SK-N-SH (cell line): ENCODE data around the gene PRUNE1. TPM values are rescaled to one million over a fixed set of nuclear protein-coding genes. Genes with fewer than 3 reads are reported as not detected.

Source experiments
- CTCF ChIA-PET: fragments of 300-600, 350-600 bp; formaldehyde crosslinking; extraction: SDS; loops from one replicate; lab custom pipeline; 2021; lab: Yijun Ruan, JAX
- POLR2A ChIA-PET: fragments of 350-600 bp; sonication (Branson Sonifier 250); formaldehyde crosslinking; extraction: SDS; loops from one replicate; lab custom pipeline; 2020; ENCODE audit warnings: antibody characterized with exemption, inconsistent platforms; lab: Yijun Ruan, JAX
- DNase-seq: peaks from one replicate; pipeline ENCODE4 v3.0.0; 2012
- H2AFZ ChIP-seq: fragments of 200-600 bp; sonication (generic); 2 replicates; pipeline ENCODE4 v1.8.1; 2016; ENCODE audit warnings: antibody characterized with exemption, mild to moderate bottlenecking, low read depth
- H3F3A ChIP-seq: fragments of 200-600 bp; sonication (generic); replicated peaks from 2 replicates; pipeline ENCODE3; 2016; ENCODE audit warnings: antibody characterized with exemption, mild to moderate bottlenecking; ENCODE audit not compliant: insufficient read depth
- H3K27ac ChIP-seq, 2 experiments: fragments of 200-500 bp in 1 of 2; fragments of 200-600 bp in 1 of 2; sonication (Bioruptor generic) in 1 of 2; sonication (generic), shearing (Covaris generic) in 1 of 2; 2 replicates each; pipeline versions ENCODE4 v1.5.1 to v1.6.1; 2014 to 2016; ENCODE audit warnings: low read depth in 2 of 2, inconsistent platforms in 1 of 2, low read length in 1 of 2, mild to moderate bottlenecking in 1 of 2, mixed read lengths in 1 of 2
- H3K27me3 ChIP-seq: fragments of 200-600 bp; sonication (generic), shearing (Covaris generic); 2 replicates; pipeline ENCODE4 v1.6.1; 2016; ENCODE audit warnings: mixed run types; ENCODE audit not compliant: insufficient read depth
- H3K36me3 ChIP-seq, 2 experiments: fragments of 200-500 bp in 1 of 2; fragments of 200-600 bp in 1 of 2; sonication (Bioruptor generic) in 1 of 2; sonication (generic) in 1 of 2; replicated peaks in 1 of 2; 2 replicates each; pipeline versions ENCODE3 to v1.5.1; 2014 to 2016; ENCODE audit warnings: low read length in 1 of 2, mild to moderate bottlenecking in 1 of 2; ENCODE audit not compliant: insufficient read depth in 2 of 2, control insufficient read depth in 1 of 2
- H3K4me1 ChIP-seq, 2 experiments: fragments of 200-500 bp in 1 of 2; fragments of 200-600 bp in 1 of 2; sonication (Bioruptor generic) in 1 of 2; sonication (generic), shearing (Covaris generic) in 1 of 2; 2 replicates each; pipeline versions ENCODE4 v1.5.1 to v1.6.1; 2014 to 2016; ENCODE audit warnings: low read depth in 1 of 2, low read length in 1 of 2, mixed run types in 1 of 2; ENCODE audit not compliant: insufficient read depth in 2 of 2, control insufficient read depth in 1 of 2
- H3K4me2 ChIP-seq: fragments of 200-600 bp; sonication (generic), shearing (Covaris generic); 2 replicates; pipeline ENCODE4 v1.6.1; 2017; ENCODE audit warnings: mixed run types
- H3K4me3 ChIP-seq, 2 experiments: fragments of 200-500 bp in 1 of 2; fragments of 200-600 bp in 1 of 2; sonication (Bioruptor generic) in 1 of 2; sonication (generic), shearing (Covaris generic) in 1 of 2; 2 replicates each; pipeline versions ENCODE4 v1.5.1 to v1.8.1; 2014 to 2016; ENCODE audit warnings: low read depth in 2 of 2, inconsistent platforms in 1 of 2, low read length in 1 of 2, mild to moderate bottlenecking in 1 of 2, mixed read lengths in 1 of 2, moderate library complexity in 1 of 2
- H3K79me2 ChIP-seq: fragments of 200-600 bp; sonication (generic); 2 replicates; pipeline ENCODE4 v1.8.1; 2017; ENCODE audit warnings: mild to moderate bottlenecking; ENCODE audit not compliant: insufficient read depth
- H3K9ac ChIP-seq: fragments of 200-600 bp; sonication (generic); 2 replicates; pipeline ENCODE4 v1.6.1; 2017; ENCODE audit warnings: mixed run types
- H3K9me2 ChIP-seq: fragments of 200-600 bp; sonication (generic); 2 replicates; pipeline ENCODE4 v1.6.1; 2017; ENCODE audit warnings: mixed run types
- H3K9me3 ChIP-seq: fragments of 200-600 bp; sonication (generic); 2 replicates; pipeline ENCODE4 v1.6.1; 2017; ENCODE audit warnings: mixed run types, mild to moderate bottlenecking, moderate library complexity
- H4K20me1 ChIP-seq: fragments of 200-600 bp; sonication (generic); 2 replicates; pipeline ENCODE4 v1.6.1; 2017; ENCODE audit warnings: mild to moderate bottlenecking, mixed run types; ENCODE audit not compliant: insufficient read depth
- CHD2 ChIP-seq: fragments of 150-350 bp; IDR thresholded peaks from 2 replicates; pipeline ENCODE4 v1.6.1; 2018; ENCODE audit warnings: low read length; ENCODE audit not compliant: partially characterized antibody
- ELF1 ChIP-seq: IDR thresholded peaks from 2 replicates; pipeline ENCODE4 v1.4.0; 2012
- EZH2phosphoT487 ChIP-seq: fragments of 200-600 bp; sonication (generic); IDR thresholded peaks from 2 replicates; pipeline ENCODE4 v1.6.1; 2017; ENCODE audit warnings: low read depth, mixed run types, mild to moderate bottlenecking, antibody characterized with exemption, moderate library complexity, borderline replicate concordance
- FOSL2 ChIP-seq: IDR thresholded peaks from 2 replicates; pipeline ENCODE4 v1.4.0; 2012; ENCODE audit warnings: low read depth, mild to moderate bottlenecking, moderate library complexity, borderline replicate concordance
- FOXJ3 ChIP-seq: sonication (generic); formaldehyde crosslinking; IDR thresholded peaks from 2 replicates; pipeline ENCODE4 v1.5.1; 2020; ENCODE audit warnings: mild to moderate bottlenecking, missing genetic modification reagents
- GABPA ChIP-seq: IDR thresholded peaks from 2 replicates; pipeline ENCODE4 v1.4.0; 2012; ENCODE audit warnings: low read depth, mild to moderate bottlenecking
- GATA2 ChIP-seq: sonication (generic); formaldehyde crosslinking; IDR thresholded peaks from 2 replicates; pipeline ENCODE4 v1.5.0; 2020; ENCODE audit warnings: mild to moderate bottlenecking, missing genetic modification reagents
- JUND ChIP-seq: IDR thresholded peaks from 2 replicates; pipeline ENCODE4 v1.4.0; 2012
- NFIC ChIP-seq: IDR thresholded peaks from 2 replicates; pipeline ENCODE4 v1.4.0; 2012; ENCODE audit warnings: borderline replicate concordance
- RAD21 ChIP-seq: IDR thresholded peaks from 2 replicates; pipeline ENCODE4 v1.6.1; 2012; ENCODE audit warnings: mild to moderate bottlenecking, low read length
- RXRA ChIP-seq: IDR thresholded peaks from 2 replicates; pipeline ENCODE4 v1.4.0; 2012; ENCODE audit warnings: low read depth, mild to moderate bottlenecking, borderline replicate concordance
- TAF1 ChIP-seq: IDR thresholded peaks from 2 replicates; pipeline ENCODE4 v1.6.1; 2012; ENCODE audit warnings: low read depth, mild to moderate bottlenecking, low read length, moderate library complexity, borderline replicate concordance
- TEAD4 ChIP-seq: IDR thresholded peaks from 2 replicates; pipeline ENCODE4 v1.4.0; 2012; ENCODE audit warnings: mild to moderate bottlenecking, borderline replicate concordance; ENCODE audit not compliant: insufficient read depth
- YY1 ChIP-seq: IDR thresholded peaks from 2 replicates; pipeline ENCODE4 v1.4.0; 2012; ENCODE audit warnings: low read depth, mild to moderate bottlenecking
- WGBS: methylation state at CpG from one replicate; pipeline ENCODE4 v1.1.6; 2017; ENCODE audit warnings: low lambda C conversion rate; 5-methylcytosine and 5-hydroxymethylcytosine counted together
- polyA plus RNA-seq, 3 experiments: library from polyadenylated mRNA; depleted of rRNA; stranded (reverse); fragments of >200 nt; gene quantifications; 2 replicates each; pipeline ENCODE4 v1.2.3, GENCODE V29; 2012
- TF ChIP-seq, protein P1 (sequence below): IDR thresholded peaks from 2 replicates; pipeline ENCODE4 v1.6.1; 2012; ENCODE audit warnings: mild to moderate bottlenecking, low read depth, low read length, moderate library complexity
- TF ChIP-seq, protein P2 (sequence below): fragments of 150-350 bp; IDR thresholded peaks from 2 replicates; pipeline ENCODE4 v1.6.1; 2016; ENCODE audit warnings: mild to moderate bottlenecking, low read depth, low read length
- TF ChIP-seq, protein P3 (sequence below): IDR thresholded peaks from 2 replicates; pipeline ENCODE4 v1.4.0; 2012; ENCODE audit warnings: low read depth, borderline replicate concordance
- TF ChIP-seq, protein P4 (sequence below): IDR thresholded peaks from 2 replicates; pipeline ENCODE4; 2012
- TF ChIP-seq, protein P5 (sequence below): IDR thresholded peaks from 2 replicates; pipeline ENCODE4 v1.4.0; 2012; ENCODE audit warnings: low read depth, borderline replicate concordance

Gene PRUNE1
- polyA plus RNA-seq, 1 of the 3 experiments (the other 2 are of a cell fraction) = 7.3 TPM

DNA sequence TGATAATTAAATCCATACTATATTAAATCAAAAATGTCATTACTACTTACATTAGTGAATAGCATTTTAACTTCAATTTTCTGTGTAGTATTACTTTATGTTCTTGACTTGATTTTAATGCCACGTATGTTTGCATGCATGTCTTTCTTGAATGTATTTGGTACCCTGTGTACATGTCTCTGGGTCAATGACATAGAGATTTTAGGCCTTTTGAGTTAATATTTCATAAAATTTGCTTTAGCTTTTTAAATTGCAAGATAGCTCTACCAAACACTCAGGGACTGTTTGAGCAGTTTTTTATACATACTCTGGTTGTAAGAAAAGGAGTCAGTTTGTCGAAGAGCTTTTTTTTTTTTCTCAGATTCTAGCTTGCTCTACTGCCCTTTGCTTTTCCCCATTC is 53.5 kb downstream of the PRUNE1 start:
- peaks cover 100% of the 10 kb centered on the region for H3K79me2 ChIP-seq
- ChIA-PET POLR2A (interaction anchor here (1.1 to 1.2 kb wide), 2 partner anchors 10 to 14 kb away, joined by 3 to 5 read pairs; partner anchors contain the start of gene C1orf56), CTCF (interaction anchor here (1.0 to 7.4 kb wide), 7 partner anchors 10 to 114 kb away, joined by 3 to 67 read pairs (median 4); partner anchors contain the start of genes C1orf56, GABPB2 and TMOD4)
- peaks cover 46% of the 10 kb centered on the region for H4K20me1 ChIP-seq
- H3K27ac ChIP-seq = peak overlapping the region; percentile 99
- no peak overlapping the region for H2AFZ ChIP-seq
- H3K36me3 ChIP-seq = peaks cover 1 to 17% of the 10 kb centered on the region in 2 experiments
- no peak for DNase-seq
- peaks cover 21 to 24% of the 10 kb centered on the region in 2 experiments for H3K4me1 ChIP-seq
- H3K9me3 ChIP-seq = no peaks in the 10 kb centered on the region
- peak overlapping the region; percentile 91 for H3K4me2 ChIP-seq
- H3K9ac ChIP-seq = peak overlapping the region; percentile 93
- peaks cover 28% of the 10 kb centered on the region for H3F3A ChIP-seq
- no peaks in the 10 kb centered on the region for H3K27me3 ChIP-seq
- no peaks in the 10 kb centered on the region for H3K9me2 ChIP-seq
- WGBS = 24% methylated on average over 2 of the region's 2 CpGs
- TF ChIP-seq, protein P1, sequence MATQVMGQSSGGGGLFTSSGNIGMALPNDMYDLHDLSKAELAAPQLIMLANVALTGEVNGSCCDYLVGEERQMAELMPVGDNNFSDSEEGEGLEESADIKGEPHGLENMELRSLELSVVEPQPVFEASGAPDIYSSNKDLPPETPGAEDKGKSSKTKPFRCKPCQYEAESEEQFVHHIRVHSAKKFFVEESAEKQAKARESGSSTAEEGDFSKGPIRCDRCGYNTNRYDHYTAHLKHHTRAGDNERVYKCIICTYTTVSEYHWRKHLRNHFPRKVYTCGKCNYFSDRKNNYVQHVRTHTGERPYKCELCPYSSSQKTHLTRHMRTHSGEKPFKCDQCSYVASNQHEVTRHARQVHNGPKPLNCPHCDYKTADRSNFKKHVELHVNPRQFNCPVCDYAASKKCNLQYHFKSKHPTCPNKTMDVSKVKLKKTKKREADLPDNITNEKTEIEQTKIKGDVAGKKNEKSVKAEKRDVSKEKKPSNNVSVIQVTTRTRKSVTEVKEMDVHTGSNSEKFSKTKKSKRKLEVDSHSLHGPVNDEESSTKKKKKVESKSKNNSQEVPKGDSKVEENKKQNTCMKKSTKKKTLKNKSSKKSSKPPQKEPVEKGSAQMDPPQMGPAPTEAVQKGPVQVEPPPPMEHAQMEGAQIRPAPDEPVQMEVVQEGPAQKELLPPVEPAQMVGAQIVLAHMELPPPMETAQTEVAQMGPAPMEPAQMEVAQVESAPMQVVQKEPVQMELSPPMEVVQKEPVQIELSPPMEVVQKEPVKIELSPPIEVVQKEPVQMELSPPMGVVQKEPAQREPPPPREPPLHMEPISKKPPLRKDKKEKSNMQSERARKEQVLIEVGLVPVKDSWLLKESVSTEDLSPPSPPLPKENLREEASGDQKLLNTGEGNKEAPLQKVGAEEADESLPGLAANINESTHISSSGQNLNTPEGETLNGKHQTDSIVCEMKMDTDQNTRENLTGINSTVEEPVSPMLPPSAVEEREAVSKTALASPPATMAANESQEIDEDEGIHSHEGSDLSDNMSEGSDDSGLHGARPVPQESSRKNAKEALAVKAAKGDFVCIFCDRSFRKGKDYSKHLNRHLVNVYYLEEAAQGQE = no peak
- no peak for TF ChIP-seq RXRA
- no peak for TF ChIP-seq EZH2phosphoT487
- TF ChIP-seq TEAD4 = no peak
- TF ChIP-seq GATA2 (CRISPR knock-in tag) = no peak
- TF ChIP-seq JUND = no peak
- no peak for TF ChIP-seq GABPA
- TF ChIP-seq RAD21 = no peak
- no peak for TF ChIP-seq TAF1
- TF ChIP-seq FOXJ3 = no peak
- no peak for TF ChIP-seq CHD2
- TF ChIP-seq, protein P2, sequence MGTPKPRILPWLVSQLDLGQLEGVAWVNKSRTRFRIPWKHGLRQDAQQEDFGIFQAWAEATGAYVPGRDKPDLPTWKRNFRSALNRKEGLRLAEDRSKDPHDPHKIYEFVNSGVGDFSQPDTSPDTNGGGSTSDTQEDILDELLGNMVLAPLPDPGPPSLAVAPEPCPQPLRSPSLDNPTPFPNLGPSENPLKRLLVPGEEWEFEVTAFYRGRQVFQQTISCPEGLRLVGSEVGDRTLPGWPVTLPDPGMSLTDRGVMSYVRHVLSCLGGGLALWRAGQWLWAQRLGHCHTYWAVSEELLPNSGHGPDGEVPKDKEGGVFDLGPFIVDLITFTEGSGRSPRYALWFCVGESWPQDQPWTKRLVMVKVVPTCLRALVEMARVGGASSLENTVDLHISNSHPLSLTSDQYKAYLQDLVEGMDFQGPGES = no peak
- TF ChIP-seq FOSL2 = no peak
- TF ChIP-seq, protein P3, sequence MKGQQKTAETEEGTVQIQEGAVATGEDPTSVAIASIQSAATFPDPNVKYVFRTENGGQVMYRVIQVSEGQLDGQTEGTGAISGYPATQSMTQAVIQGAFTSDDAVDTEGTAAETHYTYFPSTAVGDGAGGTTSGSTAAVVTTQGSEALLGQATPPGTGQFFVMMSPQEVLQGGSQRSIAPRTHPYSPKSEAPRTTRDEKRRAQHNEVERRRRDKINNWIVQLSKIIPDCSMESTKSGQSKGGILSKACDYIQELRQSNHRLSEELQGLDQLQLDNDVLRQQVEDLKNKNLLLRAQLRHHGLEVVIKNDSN = no peak
- no peak for TF ChIP-seq YY1
- no peak for TF ChIP-seq NFIC
- TF ChIP-seq, protein P4, sequence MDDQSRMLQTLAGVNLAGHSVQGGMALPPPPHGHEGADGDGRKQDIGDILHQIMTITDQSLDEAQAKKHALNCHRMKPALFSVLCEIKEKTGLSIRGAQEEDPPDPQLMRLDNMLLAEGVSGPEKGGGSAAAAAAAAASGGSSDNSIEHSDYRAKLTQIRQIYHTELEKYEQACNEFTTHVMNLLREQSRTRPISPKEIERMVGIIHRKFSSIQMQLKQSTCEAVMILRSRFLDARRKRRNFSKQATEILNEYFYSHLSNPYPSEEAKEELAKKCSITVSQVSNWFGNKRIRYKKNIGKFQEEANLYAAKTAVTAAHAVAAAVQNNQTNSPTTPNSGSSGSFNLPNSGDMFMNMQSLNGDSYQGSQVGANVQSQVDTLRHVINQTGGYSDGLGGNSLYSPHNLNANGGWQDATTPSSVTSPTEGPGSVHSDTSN = no peak
- no peak for TF ChIP-seq ELF1
- TF ChIP-seq, protein P5, sequence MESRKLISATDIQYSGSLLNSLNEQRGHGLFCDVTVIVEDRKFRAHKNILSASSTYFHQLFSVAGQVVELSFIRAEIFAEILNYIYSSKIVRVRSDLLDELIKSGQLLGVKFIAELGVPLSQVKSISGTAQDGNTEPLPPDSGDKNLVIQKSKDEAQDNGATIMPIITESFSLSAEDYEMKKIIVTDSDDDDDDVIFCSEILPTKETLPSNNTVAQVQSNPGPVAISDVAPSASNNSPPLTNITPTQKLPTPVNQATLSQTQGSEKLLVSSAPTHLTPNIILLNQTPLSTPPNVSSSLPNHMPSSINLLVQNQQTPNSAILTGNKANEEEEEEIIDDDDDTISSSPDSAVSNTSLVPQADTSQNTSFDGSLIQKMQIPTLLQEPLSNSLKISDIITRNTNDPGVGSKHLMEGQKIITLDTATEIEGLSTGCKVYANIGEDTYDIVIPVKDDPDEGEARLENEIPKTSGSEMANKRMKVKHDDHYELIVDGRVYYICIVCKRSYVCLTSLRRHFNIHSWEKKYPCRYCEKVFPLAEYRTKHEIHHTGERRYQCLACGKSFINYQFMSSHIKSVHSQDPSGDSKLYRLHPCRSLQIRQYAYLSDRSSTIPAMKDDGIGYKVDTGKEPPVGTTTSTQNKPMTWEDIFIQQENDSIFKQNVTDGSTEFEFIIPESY = no peak
- H3K4me3 ChIP-seq = peak overlapping the region; percentile 79 to 81
